SK-N-SH treated with all-trans-retinoic acid at 6 μM for 48 hours (cell line): ENCODE data around the gene KCNK5.

ENCODE experiments used
- ATAC-seq: fragments of 200-7000 bp; cut with Tn5 transposase; 3 replicates; pipeline ENCODE4 v1.9.1; 2020; ENCODE audit warnings: mild to moderate bottlenecking, moderate library complexity
- ARNTL ChIP-seq: fragments of 450-650 bp; formaldehyde crosslinking; IDR thresholded peaks from 2 replicates; pipeline ENCODE4 v1.5.0; 2020; ENCODE audit warnings: low read depth, mild to moderate bottlenecking, moderate library complexity, borderline replicate concordance
- CSDC2 ChIP-seq: fragments of 250-450 bp; sonication (Bioruptor Pico); IDR thresholded peaks from 2 replicates; pipeline ENCODE4 v1.5.0; 2020; ENCODE audit warnings: mild to moderate bottlenecking, moderate library complexity
- ESRRG ChIP-seq: fragments of 250-450 bp; sonication (Bioruptor Pico); IDR thresholded peaks from 2 replicates; pipeline ENCODE4 v1.6.1; 2021; ENCODE audit warnings: mild to moderate bottlenecking
- GLIS3 ChIP-seq: fragments of 250-450 bp; sonication (Bioruptor Pico); IDR thresholded peaks from 2 replicates; pipeline ENCODE4 v1.5.0; 2020; ENCODE audit warnings: mild to moderate bottlenecking, moderate library complexity
- ISL1 ChIP-seq: fragments of 250-450 bp; sonication (Bioruptor Pico); IDR thresholded peaks from 2 replicates; pipeline ENCODE4 v2.1.2; 2022; ENCODE audit warnings: mild to moderate bottlenecking, moderate library complexity
- PPARA ChIP-seq: fragments of 250-450 bp; sonication (Bioruptor Pico); IDR thresholded peaks from 2 replicates; pipeline ENCODE4 v1.5.0; 2020; ENCODE audit warnings: mild to moderate bottlenecking, borderline replicate concordance
- RARB ChIP-seq: fragments of 250-450 bp; sonication (Bioruptor Pico); IDR thresholded peaks from 2 replicates; pipeline ENCODE4 v1.8.0; 2021; ENCODE audit warnings: mild to moderate bottlenecking, moderate library complexity
- SNAI2 ChIP-seq: fragments of 250-450 bp; sonication (Bioruptor Pico); IDR thresholded peaks from 2 replicates; pipeline ENCODE4 v1.5.0; 2020; ENCODE audit warnings: mild to moderate bottlenecking, moderate library complexity
- TCF4 ChIP-seq: fragments of 250-450 bp; sonication (Bioruptor Pico); IDR thresholded peaks from 2 replicates; pipeline ENCODE4 v1.8.0; 2021; ENCODE audit warnings: mild to moderate bottlenecking, moderate library complexity, borderline replicate concordance
- TOX ChIP-seq: fragments of 250-450 bp; sonication (Bioruptor Pico); IDR thresholded peaks from 2 replicates; pipeline ENCODE4 v1.8.0; 2021; ENCODE audit warnings: mild to moderate bottlenecking, moderate library complexity, borderline replicate concordance
- ZFP3 ChIP-seq: fragments of 250-450 bp; sonication (Bioruptor Pico); IDR thresholded peaks from 2 replicates; pipeline ENCODE4 v1.5.0; 2020; ENCODE audit warnings: mild to moderate bottlenecking, moderate library complexity
- ZNF565 ChIP-seq: fragments of 450-650 bp; formaldehyde crosslinking; conservative IDR thresholded peaks from 2 replicates; pipeline ENCODE4 v1.5.0; 2020; ENCODE audit warnings: low read depth, mild to moderate bottlenecking, moderate library complexity
- ZNF8 ChIP-seq: fragments of 450-650 bp; formaldehyde crosslinking; IDR thresholded peaks from 2 replicates; pipeline ENCODE4 v1.5.0; 2020; ENCODE audit warnings: mild to moderate bottlenecking, moderate library complexity
- TF ChIP-seq, protein P1 (sequence below): fragments of 250-450 bp; sonication (Bioruptor Pico); IDR thresholded peaks from 2 replicates; pipeline ENCODE4 v1.5.0; 2020; ENCODE audit warnings: mild to moderate bottlenecking, moderate library complexity
- TF ChIP-seq, protein P2 (sequence below): fragments of 250-450 bp; sonication (Bioruptor Pico); IDR thresholded peaks from 2 replicates; pipeline ENCODE4 v1.5.1; 2021; ENCODE audit warnings: mild to moderate bottlenecking, moderate library complexity
- TF ChIP-seq, protein P3 (sequence below): fragments of 250-450 bp; sonication (Bioruptor Pico); IDR thresholded peaks from 2 replicates; pipeline ENCODE4 v1.5.1; 2020; ENCODE audit warnings: low read depth, mild to moderate bottlenecking, moderate library complexity

KCNK5 gene

DNA sequence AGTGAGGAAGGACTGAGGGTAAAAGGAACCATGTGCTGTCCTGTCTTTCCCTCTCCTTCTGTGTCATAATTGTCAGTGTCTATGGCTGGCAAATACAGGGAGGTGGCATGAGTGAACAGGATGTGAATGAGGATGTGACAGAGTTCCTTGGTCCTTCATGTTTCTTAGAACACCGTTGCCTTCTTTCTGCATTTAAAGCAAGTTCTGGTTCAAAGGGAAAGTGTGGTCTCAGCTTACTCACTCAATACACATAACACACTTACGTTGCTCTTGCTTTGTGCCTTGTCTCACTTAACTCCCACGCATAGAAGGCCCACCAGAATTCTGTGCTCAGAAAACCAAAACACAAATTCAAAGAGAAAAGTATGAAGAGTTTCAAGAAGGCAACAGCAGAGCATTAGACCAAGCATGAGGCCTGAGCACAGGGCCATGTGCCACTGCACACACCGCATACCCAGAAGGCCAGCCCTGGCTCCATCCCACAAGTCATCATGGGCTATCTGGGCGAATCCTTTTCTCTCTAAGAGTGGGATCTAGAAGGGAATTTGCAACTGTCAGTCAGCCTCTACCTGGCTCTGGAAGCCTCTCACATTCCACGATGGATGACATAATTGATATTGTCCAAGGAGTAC, 75.4 kb downstream of the KCNK5 start:
- no peak for TF ChIP-seq ARNTL (CRISPR knock-in tag)
- TF ChIP-seq, all 23 proteins: peak for 0
- no peak for ATAC-seq

DNA sequence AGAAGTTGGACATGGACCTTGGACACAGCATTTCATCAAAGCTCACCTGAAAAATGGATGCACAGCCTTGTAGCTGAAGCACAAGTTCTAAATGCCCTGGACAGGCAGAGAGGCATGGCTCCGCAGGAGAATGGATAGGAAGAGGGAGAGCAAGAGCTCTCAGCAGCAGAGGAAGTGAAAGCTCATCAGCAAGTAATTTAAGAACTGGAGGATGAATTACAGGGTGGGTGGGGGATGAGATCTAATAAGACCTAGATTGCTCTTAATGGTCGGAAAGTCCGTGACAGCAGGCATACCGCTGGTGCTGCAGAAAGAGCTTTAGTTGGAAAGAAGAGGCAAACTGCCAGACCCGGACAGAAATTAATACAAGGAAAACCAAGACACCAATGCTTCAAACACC, 77.0 kb downstream of the KCNK5 start:
- no peak for ATAC-seq
- TF ChIP-seq, protein P1, sequence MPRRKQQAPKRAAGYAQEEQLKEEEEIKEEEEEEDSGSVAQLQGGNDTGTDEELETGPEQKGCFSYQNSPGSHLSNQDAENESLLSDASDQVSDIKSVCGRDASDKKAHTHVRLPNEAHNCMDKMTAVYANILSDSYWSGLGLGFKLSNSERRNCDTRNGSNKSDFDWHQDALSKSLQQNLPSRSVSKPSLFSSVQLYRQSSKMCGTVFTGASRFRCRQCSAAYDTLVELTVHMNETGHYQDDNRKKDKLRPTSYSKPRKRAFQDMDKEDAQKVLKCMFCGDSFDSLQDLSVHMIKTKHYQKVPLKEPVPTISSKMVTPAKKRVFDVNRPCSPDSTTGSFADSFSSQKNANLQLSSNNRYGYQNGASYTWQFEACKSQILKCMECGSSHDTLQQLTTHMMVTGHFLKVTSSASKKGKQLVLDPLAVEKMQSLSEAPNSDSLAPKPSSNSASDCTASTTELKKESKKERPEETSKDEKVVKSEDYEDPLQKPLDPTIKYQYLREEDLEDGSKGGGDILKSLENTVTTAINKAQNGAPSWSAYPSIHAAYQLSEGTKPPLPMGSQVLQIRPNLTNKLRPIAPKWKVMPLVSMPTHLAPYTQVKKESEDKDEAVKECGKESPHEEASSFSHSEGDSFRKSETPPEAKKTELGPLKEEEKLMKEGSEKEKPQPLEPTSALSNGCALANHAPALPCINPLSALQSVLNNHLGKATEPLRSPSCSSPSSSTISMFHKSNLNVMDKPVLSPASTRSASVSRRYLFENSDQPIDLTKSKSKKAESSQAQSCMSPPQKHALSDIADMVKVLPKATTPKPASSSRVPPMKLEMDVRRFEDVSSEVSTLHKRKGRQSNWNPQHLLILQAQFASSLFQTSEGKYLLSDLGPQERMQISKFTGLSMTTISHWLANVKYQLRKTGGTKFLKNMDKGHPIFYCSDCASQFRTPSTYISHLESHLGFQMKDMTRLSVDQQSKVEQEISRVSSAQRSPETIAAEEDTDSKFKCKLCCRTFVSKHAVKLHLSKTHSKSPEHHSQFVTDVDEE = no peak
- TF ChIP-seq, protein P2, sequence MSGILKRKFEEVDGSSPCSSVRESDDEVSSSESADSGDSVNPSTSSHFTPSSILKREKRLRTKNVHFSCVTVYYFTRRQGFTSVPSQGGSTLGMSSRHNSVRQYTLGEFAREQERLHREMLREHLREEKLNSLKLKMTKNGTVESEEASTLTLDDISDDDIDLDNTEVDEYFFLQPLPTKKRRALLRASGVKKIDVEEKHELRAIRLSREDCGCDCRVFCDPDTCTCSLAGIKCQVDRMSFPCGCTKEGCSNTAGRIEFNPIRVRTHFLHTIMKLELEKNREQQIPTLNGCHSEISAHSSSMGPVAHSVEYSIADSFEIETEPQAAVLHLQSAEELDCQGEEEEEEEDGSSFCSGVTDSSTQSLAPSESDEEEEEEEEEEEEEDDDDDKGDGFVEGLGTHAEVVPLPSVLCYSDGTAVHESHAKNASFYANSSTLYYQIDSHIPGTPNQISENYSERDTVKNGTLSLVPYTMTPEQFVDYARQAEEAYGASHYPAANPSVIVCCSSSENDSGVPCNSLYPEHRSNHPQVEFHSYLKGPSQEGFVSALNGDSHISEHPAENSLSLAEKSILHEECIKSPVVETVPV (CRISPR knock-in tag) = no peak
- TF ChIP-seq GLIS3 (no peak), ISL1 (CRISPR knock-in tag) (no peak), ESRRG (CRISPR knock-in tag) (no peak), SNAI2 (CRISPR knock-in tag) (no peak), ZNF565 (CRISPR knock-in tag) (no peak), ZNF8 (no peak), PPARA (CRISPR knock-in tag) (no peak), TCF4 (CRISPR knock-in tag) (no peak), ZFP3 (CRISPR knock-in tag) (no peak)

DNA sequence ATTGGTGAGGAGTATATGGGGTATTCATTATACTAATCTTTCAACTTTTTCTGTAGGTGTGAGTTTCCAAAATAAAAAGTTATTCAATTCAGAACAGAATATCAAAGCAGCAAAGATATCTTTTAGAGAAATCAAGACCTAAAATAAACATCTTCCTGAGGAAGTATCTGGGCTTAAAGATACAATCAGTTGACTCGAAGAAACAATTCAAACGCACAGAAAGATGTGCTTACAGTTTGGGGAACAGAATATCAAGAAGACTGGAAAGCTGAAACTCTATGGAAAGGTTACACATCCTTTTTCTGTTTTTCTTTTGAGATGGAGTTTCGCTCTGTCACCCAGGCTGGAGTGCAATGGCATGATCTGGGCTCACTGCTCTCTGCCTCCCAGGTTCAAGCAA, 78.1 kb downstream of the KCNK5 start:
- TF ChIP-seq SNAI2 (CRISPR knock-in tag) (no peak), ZNF8 (no peak), ZFP3 (CRISPR knock-in tag) (no peak), RARB (CRISPR knock-in tag) (no peak), ESRRG (CRISPR knock-in tag) (no peak)
- TF ChIP-seq, protein P3, sequence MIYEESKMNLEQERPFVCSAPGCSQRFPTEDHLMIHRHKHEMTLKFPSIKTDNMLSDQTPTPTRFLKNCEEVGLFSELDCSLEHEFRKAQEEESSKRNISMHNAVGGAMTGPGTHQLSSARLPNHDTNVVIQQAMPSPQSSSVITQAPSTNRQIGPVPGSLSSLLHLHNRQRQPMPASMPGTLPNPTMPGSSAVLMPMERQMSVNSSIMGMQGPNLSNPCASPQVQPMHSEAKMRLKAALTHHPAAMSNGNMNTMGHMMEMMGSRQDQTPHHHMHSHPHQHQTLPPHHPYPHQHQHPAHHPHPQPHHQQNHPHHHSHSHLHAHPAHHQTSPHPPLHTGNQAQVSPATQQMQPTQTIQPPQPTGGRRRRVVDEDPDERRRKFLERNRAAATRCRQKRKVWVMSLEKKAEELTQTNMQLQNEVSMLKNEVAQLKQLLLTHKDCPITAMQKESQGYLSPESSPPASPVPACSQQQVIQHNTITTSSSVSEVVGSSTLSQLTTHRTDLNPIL (CRISPR knock-in tag) = no peak
- TF ChIP-seq, all 23 proteins: peak for 0
- ATAC-seq = no peak

DNA sequence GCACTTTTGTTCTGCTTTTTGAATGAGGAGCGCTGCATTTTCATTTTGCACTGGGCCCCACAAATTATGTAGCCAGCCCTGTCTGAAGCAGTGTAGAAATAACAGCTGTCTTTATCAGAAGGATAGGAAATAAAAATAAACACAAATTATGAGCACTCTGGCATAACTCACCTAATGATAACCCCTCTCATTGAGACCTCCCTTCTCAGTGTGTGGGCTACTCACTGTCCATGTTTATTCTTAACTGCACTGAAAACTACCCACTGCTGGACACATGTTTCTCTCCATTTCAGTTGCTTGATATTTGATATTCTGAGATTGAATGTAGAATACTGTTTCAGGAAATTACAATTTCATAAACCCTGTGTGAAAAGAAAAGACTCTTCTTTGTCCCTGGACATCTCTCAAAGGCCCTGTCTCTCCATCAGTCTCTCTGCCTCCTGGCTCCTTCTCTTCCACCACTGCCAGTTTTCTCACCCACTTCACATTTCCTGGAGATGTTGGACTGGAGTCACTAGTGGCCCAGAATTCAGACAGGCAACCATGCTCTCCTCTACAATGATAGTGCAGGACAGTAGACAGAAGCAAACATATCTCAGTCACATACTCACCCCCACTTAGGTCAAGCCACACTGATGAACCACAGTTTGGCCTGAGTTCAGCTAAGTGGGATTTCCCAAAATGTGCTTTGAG, 84.6 kb downstream of the KCNK5 start:
- TF ChIP-seq, protein P3 (CRISPR knock-in tag) = no peak
- no peak for TF ChIP-seq SNAI2 (CRISPR knock-in tag)
- no peak for TF ChIP-seq ARNTL (CRISPR knock-in tag)
- no peak for ATAC-seq

DNA sequence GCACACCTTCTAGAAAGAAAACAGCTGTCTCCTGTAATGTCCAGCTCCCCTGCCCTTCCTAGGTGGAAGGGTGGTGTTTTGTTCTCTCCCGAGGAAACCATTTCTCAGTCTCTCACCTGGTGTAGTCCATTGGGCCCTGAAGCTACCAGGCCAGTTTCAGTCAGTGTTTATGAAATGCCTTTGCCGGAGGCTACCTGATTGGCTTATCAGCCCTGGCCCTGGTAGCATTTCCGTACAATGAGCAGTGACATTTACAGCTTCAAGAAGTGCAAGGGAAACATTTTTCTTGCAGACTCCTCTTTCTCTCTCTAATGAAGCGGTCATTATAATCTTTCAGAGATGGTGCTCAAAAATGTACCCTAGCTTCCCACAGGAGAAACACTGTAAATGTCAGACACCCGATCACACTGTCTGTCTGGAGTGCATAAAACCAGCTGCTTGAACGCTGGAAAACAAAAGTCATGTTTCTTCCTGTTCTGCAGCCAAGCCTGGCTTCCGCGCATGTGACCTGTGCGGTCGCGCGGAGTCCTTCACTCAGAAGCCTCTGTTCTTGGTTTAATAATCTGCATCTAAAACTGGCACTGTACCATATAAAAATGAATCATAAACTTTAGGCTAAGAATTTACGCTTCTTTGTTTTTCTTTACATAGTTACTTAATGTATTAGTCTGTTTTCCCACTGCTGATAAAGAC, 85.9 kb downstream of the KCNK5 start:
- ATAC-seq = no peak
- TF ChIP-seq ZFP3 (CRISPR knock-in tag) (no peak), CSDC2 (CRISPR knock-in tag) (no peak), PPARA (CRISPR knock-in tag) (no peak), ZNF565 (CRISPR knock-in tag) (no peak), ZNF8 (no peak), TOX (CRISPR knock-in tag) (no peak), ESRRG (CRISPR knock-in tag) (no peak), ARNTL (CRISPR knock-in tag) (no peak)
- TF ChIP-seq, protein P3 (CRISPR knock-in tag) = no peak
- TF ChIP-seq, protein P2 (CRISPR knock-in tag) = no peak
